Measurements from ENCODE around the gene EPHB1. TPM values are rescaled to one million over a fixed set of nuclear protein-coding genes. Genes with fewer than 3 reads are reported as not detected.
A peak's percentile ranks its signal among the peaks of the same experiment; 100 is the strongest.
"Not testable (repeated sequence)": the region's sequence is repeated elsewhere in the genome, so short reads cannot be mapped to it uniquely, and the experiment has no call there.

The EPHB1 gene
- total RNA-seq, 4 donors from 2014 or later, result 0.82 to 2.2 (median 1.2) TPM

- TF ChIP-seq CTCF (IDR thresholded peaks at IDR 0.05) (no peak), POLR2AphosphoS5 (IDR thresholded peaks at IDR 0.05) (no peak), EP300 (IDR thresholded peaks at IDR 0.05; ENCODE audit: low read depth) (no peak), POLR2A (IDR thresholded peaks at IDR 0.05) (no peak)
- no peaks in the 10 kb centered on the region for H3K9me3 ChIP-seq
- no peaks in the 10 kb centered on the region for H3K27me3 ChIP-seq
- 59 to 60% methylated on average over 1 to 3 of the region's 3 CpGs for WGBS, 2 donors (ENCODE audit: low coverage in 1 of 2)
- in situ Hi-C loops (cut with MboI; ENCODE audit: low pct_ligation_motif_present in 1 of 4, low pct_unique_long_range_greater_than_20kb in 1 of 4, low sequenced_read_pairs in 3 of 4) (no loop called here), intact Hi-C loops (cut with DNase I; ENCODE audit: low total_unique reads) (no loop called here)
- no peak overlapping the region for H3K27ac ChIP-seq
- DNase-seq, result no peak
- no peak overlapping the region for H3K4me3 ChIP-seq
- no peaks in the 10 kb centered on the region for H3K36me3 ChIP-seq
- H3K4me1 ChIP-seq, result peaks cover 0 to 11% (median 2%) of the 10 kb centered on the region in 4 donors
These were observed 308.9 kb downstream of the EPHB1 start for GRCh38 chr3:135103917-135104316.

- H3K27me3 ChIP-seq, result no peaks in the 10 kb centered on the region
These were observed 311.4 kb downstream of the EPHB1 start for GRCh38 chr3:135106445-135106844.

GRCh38 chr3:135107043-135107442, 312.0 kb downstream of the EPHB1 start:
- TF ChIP-seq EP300 (IDR thresholded peaks at IDR 0.05; ENCODE audit: low read depth), result no peak
- no peaks in the 10 kb centered on the region for H3K36me3 ChIP-seq
- H3K9me3 ChIP-seq, result no peaks in the 10 kb centered on the region
- WGBS, 2 donors (ENCODE audit: low coverage in 1 of 2), result 85% methylated on average over 2 of the region's 2 CpGs; no CpG with 5 or more reads in 1 of the 2 donors
- H3K4me3 ChIP-seq, result no peak overlapping the region
- H3K4me1 ChIP-seq, result peaks cover 0 to 11% (median 2%) of the 10 kb centered on the region in 4 donors
- no peak overlapping the region for H3K27ac ChIP-seq
- intact Hi-C loops (cut with DNase I; ENCODE audit: low total_unique reads) (no loop called here), in situ Hi-C loops (cut with MboI; ENCODE audit: low pct_ligation_motif_present in 1 of 4, low pct_unique_long_range_greater_than_20kb in 1 of 4, low sequenced_read_pairs in 3 of 4) (no loop called here)
- H3K27me3 ChIP-seq, result no peaks in the 10 kb centered on the region
- DNase-seq, result no peak

More at GRCh38 chr3:135106445-135106844, 311.4 kb downstream of the EPHB1 start:
- intact Hi-C loops (cut with DNase I; ENCODE audit: low total_unique reads) (no loop called here), in situ Hi-C loops (cut with MboI; ENCODE audit: low pct_ligation_motif_present in 1 of 4, low pct_unique_long_range_greater_than_20kb in 1 of 4, low sequenced_read_pairs in 3 of 4) (no loop called here)
- WGBS, 2 donors (ENCODE audit: low coverage in 1 of 2), result 25 to 59% methylated on average over 2 to 8 of the region's 8 CpGs
- peak; percentile 71 for DNase-seq
- H3K9me3 ChIP-seq, result no peaks in the 10 kb centered on the region
- H3K36me3 ChIP-seq, result no peaks in the 10 kb centered on the region
- no peak for TF ChIP-seq POLR2A (IDR thresholded peaks at IDR 0.05)
- TF ChIP-seq EP300 (IDR thresholded peaks at IDR 0.05; ENCODE audit: low read depth), result no peak
- no peak for TF ChIP-seq POLR2AphosphoS5 (IDR thresholded peaks at IDR 0.05)
- TF ChIP-seq CTCF (IDR thresholded peaks at IDR 0.05), result no peak
- no peak overlapping the region for H3K4me3 ChIP-seq
- peaks cover 0 to 11% (median 2%) of the 10 kb centered on the region in 4 donors for H3K4me1 ChIP-seq
- H3K27ac ChIP-seq, result peak overlapping the region in 1 of 4 donors; percentile 13

GRCh38 chr3:135109681-135110080, 314.6 kb downstream of the EPHB1 start:
- intact Hi-C loops (cut with DNase I; ENCODE audit: low total_unique reads), result no loop called here
- H3K9me3 ChIP-seq, result no peaks in the 10 kb centered on the region
- WGBS, 2 donors (ENCODE audit: low coverage in 1 of 2), result 73% methylated on average over 8 of the region's 8 CpGs; no CpG with 5 or more reads in 1 of the 2 donors
- no peaks in the 10 kb centered on the region for H3K27me3 ChIP-seq
- H3K4me3 ChIP-seq, result no peak overlapping the region
- H3K36me3 ChIP-seq, result no peaks in the 10 kb centered on the region
- no peak for DNase-seq
- no peak overlapping the region for H3K27ac ChIP-seq
- in situ Hi-C loops (cut with MboI; ENCODE audit: low pct_ligation_motif_present in 1 of 4, low pct_unique_long_range_greater_than_20kb in 1 of 4, low sequenced_read_pairs in 3 of 4), result no loop called here
- no peak for TF ChIP-seq EP300 (IDR thresholded peaks at IDR 0.05; ENCODE audit: low read depth)
- no peak for TF ChIP-seq POLR2A (IDR thresholded peaks at IDR 0.05)
- no peak for TF ChIP-seq POLR2AphosphoS5 (IDR thresholded peaks at IDR 0.05)
- no peak for TF ChIP-seq CTCF (IDR thresholded peaks at IDR 0.05)
- peaks cover 0 to 11% (median 2%) of the 10 kb centered on the region in 4 donors for H3K4me1 ChIP-seq

- H3K27me3 ChIP-seq; intact Hi-C loops (cut with DNase I; ENCODE audit: low total_unique reads); H3K27ac ChIP-seq; H3K36me3 ChIP-seq; in situ Hi-C loops (cut with MboI; ENCODE audit: low pct_ligation_motif_present in 1 of 4, low pct_unique_long_range_greater_than_20kb in 1 of 4, low sequenced_read_pairs in 3 of 4); H3K4me1 ChIP-seq; H3K9me3 ChIP-seq; H3K4me3 ChIP-seq; DNase-seq: not testable (repeated sequence)
- 86% methylated on average over 4 of the region's 4 CpGs; no CpG with 5 or more reads in 1 of the 2 donors for WGBS, 2 donors (ENCODE audit: low coverage in 1 of 2)
These were observed 319.5 kb downstream of the EPHB1 start for GRCh38 chr3:135114551-135114950.

Measured in transverse colon (tissue), 4 donors.